HCT116 (cell line): ENCODE results near the gene GBE1.

ENCODE experiments used
- CTCF ChIP-seq, 3 experiments: fragments of 200-600 bp in 1 of 3; sonication (generic) in 1 of 3; IDR thresholded peaks in 2 of 3; conservative IDR thresholded peaks in 1 of 3; 2 replicates each; pipeline ENCODE4 v1.5.1; 2012 to 2017; ENCODE audit warnings: low read depth in 2 of 3, low read length in 2 of 3, antibody characterized with exemption in 1 of 3, borderline replicate concordance in 1 of 3, control low read depth in 1 of 3, mild to moderate bottlenecking in 1 of 3, mixed read lengths in 1 of 3, mixed run types in 1 of 3, moderate library complexity in 1 of 3; ENCODE audit not compliant: insufficient read depth in 1 of 3
- EZH2phosphoT487 ChIP-seq: fragments of 200-600 bp; IDR thresholded peaks from 2 replicates; pipeline ENCODE4 v1.6.1; 2018; ENCODE audit warnings: antibody characterized with exemption, borderline replicate concordance

DNA sequence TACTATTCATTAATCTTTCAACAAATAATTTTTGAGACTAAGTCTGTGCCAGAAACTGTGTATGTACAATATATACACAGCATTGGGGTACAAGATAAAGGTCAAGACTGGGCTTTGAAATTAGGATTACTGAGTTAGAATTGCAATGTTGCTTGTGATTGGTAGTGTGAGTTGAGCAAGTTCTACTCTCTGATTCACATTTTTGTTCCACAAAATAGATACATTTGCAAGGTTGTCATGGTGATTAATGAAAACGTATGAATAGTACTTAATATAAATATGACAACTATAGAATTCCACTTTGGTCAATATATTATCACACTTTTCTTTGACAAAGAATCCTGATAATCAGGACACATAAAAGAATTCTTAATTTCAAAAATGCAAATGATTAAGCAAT is 314.6 kb downstream of the GBE1 start:
- TF ChIP-seq CTCF (IDR thresholded peaks at IDR 0.05 in 2 of 3, conservative IDR thresholded peaks at IDR 0.05 in 1 of 3; ENCODE audit: borderline replicate concordance in 1 of 3, insufficient read depth in 1 of 3, low read depth in 2 of 3, low read length in 2 of 3) (no peak), EZH2phosphoT487 (no peak)
